Lung (tissue), 12 donors: ENCODE measurements around the gene PCBP4. TPM values are rescaled to one million over a fixed set of nuclear protein-coding genes. Genes with fewer than 3 reads are reported as not detected.
A peak's percentile ranks its signal among the peaks of the same experiment; 100 is the strongest.

Experiments used
- ATAC-seq: fragments of 200-7000 bp; cut with Tn5 transposase; one replicate; pipeline ENCODE4 v1.9.1; 2020; ENCODE audit warnings: moderate number of reproducible peaks; ENCODE audit not compliant: insufficient read depth, low FRiP score
- DNase-seq, 3 donors: peaks; one replicate each; pipeline ENCODE4 v3.0.0-alpha.2; 2013 to 2017
- H3K27ac ChIP-seq, 2 donors: one replicate each; pipeline ENCODE4 v1.5.1; 2013; ENCODE audit warnings: mild to moderate bottlenecking in 2 of 2, moderate library complexity in 2 of 2, control low read depth in 1 of 2, inconsistent platforms in 1 of 2, low read depth in 1 of 2, low read length in 1 of 2
- H3K27me3 ChIP-seq, 3 donors: one replicate each; pipeline ENCODE4 v1.5.1; 2013; ENCODE audit warnings: low read length in 2 of 3; ENCODE audit not compliant: control insufficient read depth in 3 of 3, insufficient read depth in 3 of 3
- H3K36me3 ChIP-seq, 4 donors: one replicate each; pipeline ENCODE4 v1.5.1; 2013; ENCODE audit warnings: low read length in 4 of 4, mild to moderate bottlenecking in 1 of 4, moderate library complexity in 1 of 4; ENCODE audit not compliant: control insufficient read depth in 4 of 4, insufficient read depth in 4 of 4
- H3K4me1 ChIP-seq, 5 donors: one replicate each; pipeline ENCODE4 v1.5.1; 2013; ENCODE audit warnings: low read length in 5 of 5, mild to moderate bottlenecking in 2 of 5, moderate library complexity in 1 of 5; ENCODE audit not compliant: control insufficient read depth in 5 of 5, insufficient read depth in 5 of 5
- H3K4me3 ChIP-seq: one replicate; pipeline ENCODE4 v1.5.1; 2013; ENCODE audit warnings: mild to moderate bottlenecking, control low read depth, moderate library complexity
- H3K9ac ChIP-seq, 2 donors: one replicate each; pipeline ENCODE4 v1.5.1; 2013; ENCODE audit warnings: low read length in 2 of 2, control low read depth in 1 of 2; ENCODE audit not compliant: insufficient read depth in 1 of 2
- H3K9me3 ChIP-seq, 4 donors: one replicate each; pipeline ENCODE4 v1.5.1; 2013; ENCODE audit warnings: low read length in 3 of 4, mild to moderate bottlenecking in 1 of 4, moderate library complexity in 1 of 4; ENCODE audit not compliant: control insufficient read depth in 4 of 4, insufficient read depth in 3 of 4
- WGBS, 2 donors: extraction: QIAGEN DNeasy Blood & Tissue Kit; methylation state at CpG; one replicate each; pipeline ENCODE4 v1.1.7; 2013; 5-methylcytosine and 5-hydroxymethylcytosine counted together
- polyA plus RNA-seq, 2 donors: library from polyadenylated mRNA; stranded (reverse); fragments of 200-250 nt; gene quantifications; one replicate each; pipeline ENCODE4 v1.2.1, GENCODE V29; 2013
- total RNA-seq, 2 donors: library from RNA; depleted of rRNA in 1 of 2; stranded (reverse); fragments of >200 nt in 1 of 2; gene quantifications; one replicate each; pipeline ENCODE4 v1.2.1, GENCODE V29; 2014 to 2021
- TF ChIP-seq, protein P1 (sequence below): IDR thresholded peaks from 2 replicates; pipeline ENCODE4 v1.5.1; 2012; ENCODE audit warnings: mild to moderate bottlenecking; ENCODE audit errors: control extremely low read depth, extremely low read depth
- donor health status: control.
- donor health status: control.
- donor health status: Bipolar disorder and iron deficiency.
- donor health status: healthy.
- donor health status: DM: yes; HTN: yes; CAD: no.

Gene PCBP4
- total and polyA plus RNA-seq, 4 donors: 17.4 to 44.3 (median 28.6) TPM

DNA sequence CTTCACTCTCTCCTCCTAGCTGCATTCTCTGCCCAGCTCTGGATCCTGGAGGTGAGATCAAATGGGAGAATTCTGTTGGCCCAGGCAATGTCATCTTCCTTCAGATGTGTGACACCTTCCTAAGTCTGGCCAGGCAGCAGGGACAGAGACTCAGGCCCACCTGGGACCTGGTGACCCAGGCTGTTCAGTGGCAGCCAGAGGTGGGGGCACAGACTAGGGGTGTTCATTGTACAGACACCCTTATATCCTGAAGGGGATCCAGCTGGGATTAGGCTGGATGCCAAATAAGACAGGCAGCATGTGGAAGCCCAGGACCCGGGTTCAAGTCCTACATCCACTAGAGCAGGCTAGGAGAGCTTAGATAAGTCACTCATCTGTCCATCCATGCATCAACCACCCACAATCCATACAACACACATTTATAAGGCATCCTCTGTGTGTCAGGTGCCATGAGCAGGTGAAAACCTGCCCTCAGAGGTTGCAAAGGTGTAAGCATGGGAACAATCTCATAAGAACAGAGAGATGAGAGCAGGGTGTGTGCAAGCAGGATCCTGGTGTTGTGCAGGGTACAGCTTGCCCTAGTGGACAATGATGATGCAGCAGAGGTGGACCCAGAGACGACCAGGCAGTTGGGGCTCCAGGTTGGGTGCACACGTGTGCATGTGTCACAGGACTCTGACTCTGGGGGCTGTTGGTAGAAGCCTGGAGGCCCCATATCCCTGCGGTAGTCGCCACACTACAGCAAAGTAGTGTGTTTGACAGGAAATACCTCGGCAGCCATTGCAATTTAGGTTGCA is 46.7 kb upstream of the PCBP4 start:
- Histone ChIP-seq H3K27ac (peak overlapping the region in 1 of 2 donors; percentile 16), H3K9ac (no peak overlapping the region), H3K9me3 (no peaks in the 10 kb centered on the region), H3K4me3 (no peak overlapping the region), H3K4me1 (peaks cover 0 to 23% (median 0%) of the 10 kb centered on the region in 5 donors), H3K36me3 (no peaks in the 10 kb centered on the region), H3K27me3 (no peaks in the 10 kb centered on the region)
- TF ChIP-seq, protein P1, sequence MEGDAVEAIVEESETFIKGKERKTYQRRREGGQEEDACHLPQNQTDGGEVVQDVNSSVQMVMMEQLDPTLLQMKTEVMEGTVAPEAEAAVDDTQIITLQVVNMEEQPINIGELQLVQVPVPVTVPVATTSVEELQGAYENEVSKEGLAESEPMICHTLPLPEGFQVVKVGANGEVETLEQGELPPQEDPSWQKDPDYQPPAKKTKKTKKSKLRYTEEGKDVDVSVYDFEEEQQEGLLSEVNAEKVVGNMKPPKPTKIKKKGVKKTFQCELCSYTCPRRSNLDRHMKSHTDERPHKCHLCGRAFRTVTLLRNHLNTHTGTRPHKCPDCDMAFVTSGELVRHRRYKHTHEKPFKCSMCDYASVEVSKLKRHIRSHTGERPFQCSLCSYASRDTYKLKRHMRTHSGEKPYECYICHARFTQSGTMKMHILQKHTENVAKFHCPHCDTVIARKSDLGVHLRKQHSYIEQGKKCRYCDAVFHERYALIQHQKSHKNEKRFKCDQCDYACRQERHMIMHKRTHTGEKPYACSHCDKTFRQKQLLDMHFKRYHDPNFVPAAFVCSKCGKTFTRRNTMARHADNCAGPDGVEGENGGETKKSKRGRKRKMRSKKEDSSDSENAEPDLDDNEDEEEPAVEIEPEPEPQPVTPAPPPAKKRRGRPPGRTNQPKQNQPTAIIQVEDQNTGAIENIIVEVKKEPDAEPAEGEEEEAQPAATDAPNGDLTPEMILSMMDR: no peak
- ATAC-seq: no peak
- DNase-seq: no peak
- WGBS, 2 donors: 84 to 93% methylated on average over 6 of the region's 6 CpGs

DNA sequence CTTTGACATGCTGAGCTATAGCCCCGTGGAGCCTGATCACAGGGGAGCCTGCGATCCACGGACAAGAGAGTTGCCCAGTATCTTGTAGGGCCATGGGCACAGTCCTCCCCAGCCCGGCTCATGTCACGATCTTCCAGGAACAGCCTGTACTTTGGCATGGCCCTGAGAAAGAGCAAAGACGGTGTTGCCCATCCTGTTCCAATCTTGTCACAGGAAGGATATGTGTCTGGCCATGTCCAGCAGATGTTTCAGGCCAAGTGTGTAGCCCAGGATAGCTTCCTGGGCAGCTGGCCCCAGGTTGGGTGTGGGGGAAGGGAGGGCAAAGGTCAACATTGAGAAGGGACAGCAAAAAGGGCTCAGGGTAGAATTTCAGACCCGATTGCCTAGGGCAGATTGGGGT is 45.4 kb upstream of the PCBP4 start:
- Histone ChIP-seq H3K9ac (no peak overlapping the region), H3K27me3 (no peaks in the 10 kb centered on the region), H3K9me3 (no peaks in the 10 kb centered on the region), H3K36me3 (no peaks in the 10 kb centered on the region), H3K4me1 (peaks cover 0 to 23% (median 0%) of the 10 kb centered on the region in 5 donors), H3K4me3 (no peak overlapping the region), H3K27ac (peak overlapping the region in 1 of 2 donors; percentile 61)
- WGBS, 2 donors: 53 to 65% methylated on average over 7 of the region's 7 CpGs
- DNase-seq (no peak), ATAC-seq (no peak)
- TF ChIP-seq, protein P1: no peak

DNA sequence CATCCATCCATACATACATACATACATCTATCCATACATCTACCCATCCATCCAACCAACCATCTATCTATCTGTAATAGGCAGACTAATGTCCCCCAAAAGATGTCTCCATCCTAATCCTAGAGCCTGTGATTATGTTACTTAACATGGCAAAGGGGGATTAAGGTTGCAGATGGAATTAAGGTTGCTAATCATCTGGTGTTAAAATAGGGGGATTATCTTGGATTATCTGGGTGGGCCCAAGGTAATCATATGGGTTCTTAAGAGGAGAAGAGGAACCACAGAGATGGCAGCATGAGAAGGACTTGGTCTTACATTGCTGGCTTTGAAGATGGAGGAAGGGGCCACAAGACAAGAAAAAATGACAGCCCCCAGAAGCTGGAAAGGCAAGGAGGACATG is 43.2 kb upstream of the PCBP4 start:
- Histone ChIP-seq H3K36me3 (no peaks in the 10 kb centered on the region), H3K4me1 (peaks cover 0 to 32% (median 8%) of the 10 kb centered on the region in 5 donors), H3K4me3 (no peak overlapping the region), H3K27me3 (no peaks in the 10 kb centered on the region), H3K9ac (no peak overlapping the region), H3K9me3 (no peaks in the 10 kb centered on the region), H3K27ac (no peak overlapping the region)
- TF ChIP-seq, protein P1: no peak
- DNase-seq (no peak), ATAC-seq (no peak)
